ENCODE data around the gene HOXC9. TPM values are rescaled to one million over a fixed set of nuclear protein-coding genes. Genes with fewer than 3 reads are reported as not detected.

HOXC9 gene
- total RNA-seq, 1 experiment from 2014 or later, result 21.1 TPM

DNA sequence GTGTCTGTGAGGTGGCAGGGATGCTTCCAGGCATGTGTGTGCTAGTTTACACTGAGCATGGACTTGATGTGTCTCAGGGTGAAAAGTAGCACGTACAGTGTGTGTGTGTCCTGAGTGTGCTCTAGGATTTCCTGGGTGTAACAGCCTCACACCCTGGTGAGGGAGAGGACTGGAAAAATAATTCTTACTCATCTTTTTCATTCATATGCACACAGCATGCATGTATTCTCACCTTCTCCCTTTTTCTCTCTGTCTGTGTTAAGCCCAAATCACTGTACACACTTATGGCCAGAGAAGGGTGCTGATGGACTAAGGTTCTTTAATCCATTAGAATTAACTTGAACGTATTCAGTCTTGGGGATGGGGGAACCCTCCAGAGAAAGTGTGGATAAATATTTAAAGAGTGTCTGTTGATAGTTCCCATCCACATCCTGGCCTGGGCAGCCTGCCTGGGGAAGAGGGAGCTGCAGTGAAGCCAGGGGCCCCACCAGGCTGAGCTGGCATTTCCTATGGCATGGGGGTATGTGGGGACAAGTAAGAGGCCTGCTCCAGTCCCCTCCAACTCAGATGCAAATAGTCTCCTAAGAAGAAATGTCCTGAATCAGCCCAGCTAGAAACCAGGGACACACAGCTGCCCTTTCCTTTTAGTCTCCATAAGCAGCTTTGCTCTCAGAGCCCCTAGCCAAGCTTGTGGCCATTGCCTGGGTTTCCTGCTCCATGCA, 7.7 kb downstream of the HOXC9 start:
- no TSS peak for BruUV-seq (replicated peaks)
- Histone ChIP-seq H3K9me3 (ENCODE audit: low read depth, low read length, poor library complexity, severe bottlenecking) (no peaks in the 10 kb centered on the region), H3K4me1 (ENCODE audit: insufficient read depth, low read length, poor library complexity, severe bottlenecking) (peaks cover 64% of the 10 kb centered on the region), H3K27me3 (replicated peaks; ENCODE audit: insufficient read depth, low read depth, low read length, poor library complexity) (no peaks in the 10 kb centered on the region), H3K4me3 (ENCODE audit: low read depth, low read length, poor library complexity, severe bottlenecking) (no peak overlapping the region), H3K36me3 (ENCODE audit: insufficient read depth, low read length, poor library complexity, severe bottlenecking) (peaks cover 4% of the 10 kb centered on the region), H3K27ac (ENCODE audit: low read depth, low read length, poor library complexity, severe bottlenecking) (no peak overlapping the region)
- ChIA-PET POLR2A (ENCODE audit: low non-redundant PET) (interaction anchor here (0.6 kb wide), 1 partner anchor 10 kb away, joined by 14 read pairs; no protein-coding TSS in a partner anchor), CTCF (interaction anchor here (0.8 to 3.0 kb wide), 5 partner anchors 8 to 200 kb away, joined by 3 to 33 read pairs (median 14); partner anchors contain the start of genes HOXC10 and HOXC9)
- intact Hi-C loops (cut with micrococcal nuclease; ENCODE audit: unreplicated experiment), result loop anchor here (2.0 kb wide), 2 partner anchors 127 to 193 kb away; no protein-coding TSS in a partner anchor
- TF ChIP-seq, protein P1, sequence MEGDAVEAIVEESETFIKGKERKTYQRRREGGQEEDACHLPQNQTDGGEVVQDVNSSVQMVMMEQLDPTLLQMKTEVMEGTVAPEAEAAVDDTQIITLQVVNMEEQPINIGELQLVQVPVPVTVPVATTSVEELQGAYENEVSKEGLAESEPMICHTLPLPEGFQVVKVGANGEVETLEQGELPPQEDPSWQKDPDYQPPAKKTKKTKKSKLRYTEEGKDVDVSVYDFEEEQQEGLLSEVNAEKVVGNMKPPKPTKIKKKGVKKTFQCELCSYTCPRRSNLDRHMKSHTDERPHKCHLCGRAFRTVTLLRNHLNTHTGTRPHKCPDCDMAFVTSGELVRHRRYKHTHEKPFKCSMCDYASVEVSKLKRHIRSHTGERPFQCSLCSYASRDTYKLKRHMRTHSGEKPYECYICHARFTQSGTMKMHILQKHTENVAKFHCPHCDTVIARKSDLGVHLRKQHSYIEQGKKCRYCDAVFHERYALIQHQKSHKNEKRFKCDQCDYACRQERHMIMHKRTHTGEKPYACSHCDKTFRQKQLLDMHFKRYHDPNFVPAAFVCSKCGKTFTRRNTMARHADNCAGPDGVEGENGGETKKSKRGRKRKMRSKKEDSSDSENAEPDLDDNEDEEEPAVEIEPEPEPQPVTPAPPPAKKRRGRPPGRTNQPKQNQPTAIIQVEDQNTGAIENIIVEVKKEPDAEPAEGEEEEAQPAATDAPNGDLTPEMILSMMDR (conservative IDR thresholded peaks at IDR 0.05; ENCODE audit: low read depth, low read length), result no peak
- TF ChIP-seq EZH2 (IDR thresholded peaks at IDR 0.05; ENCODE audit: borderline replicate concordance, low read depth, low read length, poor library complexity, severe bottlenecking), result no peak
- DNase-seq (ENCODE audit: low spot score), result no peak

DNA sequence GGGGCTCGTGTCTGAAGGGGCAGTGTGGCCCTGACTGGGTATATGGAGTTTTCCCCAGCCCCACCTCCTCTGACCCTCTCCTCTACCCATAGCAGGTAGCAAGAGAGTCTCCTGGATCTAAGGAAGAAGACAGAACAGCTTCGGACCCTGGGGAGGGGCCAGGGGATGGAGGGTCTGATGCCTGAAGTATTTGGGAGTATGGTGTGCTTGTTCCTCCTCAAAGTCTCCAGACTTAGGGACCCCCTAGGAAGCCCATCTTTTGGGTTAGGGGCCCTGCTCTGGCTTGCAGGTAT, 8.2 kb downstream of the HOXC9 start:
- POLR2A ChIA-PET (ENCODE audit: low non-redundant PET), result interaction anchor here (0.6 kb wide), 1 partner anchor 10 kb away, joined by 14 read pairs; no protein-coding TSS in a partner anchor

DNA sequence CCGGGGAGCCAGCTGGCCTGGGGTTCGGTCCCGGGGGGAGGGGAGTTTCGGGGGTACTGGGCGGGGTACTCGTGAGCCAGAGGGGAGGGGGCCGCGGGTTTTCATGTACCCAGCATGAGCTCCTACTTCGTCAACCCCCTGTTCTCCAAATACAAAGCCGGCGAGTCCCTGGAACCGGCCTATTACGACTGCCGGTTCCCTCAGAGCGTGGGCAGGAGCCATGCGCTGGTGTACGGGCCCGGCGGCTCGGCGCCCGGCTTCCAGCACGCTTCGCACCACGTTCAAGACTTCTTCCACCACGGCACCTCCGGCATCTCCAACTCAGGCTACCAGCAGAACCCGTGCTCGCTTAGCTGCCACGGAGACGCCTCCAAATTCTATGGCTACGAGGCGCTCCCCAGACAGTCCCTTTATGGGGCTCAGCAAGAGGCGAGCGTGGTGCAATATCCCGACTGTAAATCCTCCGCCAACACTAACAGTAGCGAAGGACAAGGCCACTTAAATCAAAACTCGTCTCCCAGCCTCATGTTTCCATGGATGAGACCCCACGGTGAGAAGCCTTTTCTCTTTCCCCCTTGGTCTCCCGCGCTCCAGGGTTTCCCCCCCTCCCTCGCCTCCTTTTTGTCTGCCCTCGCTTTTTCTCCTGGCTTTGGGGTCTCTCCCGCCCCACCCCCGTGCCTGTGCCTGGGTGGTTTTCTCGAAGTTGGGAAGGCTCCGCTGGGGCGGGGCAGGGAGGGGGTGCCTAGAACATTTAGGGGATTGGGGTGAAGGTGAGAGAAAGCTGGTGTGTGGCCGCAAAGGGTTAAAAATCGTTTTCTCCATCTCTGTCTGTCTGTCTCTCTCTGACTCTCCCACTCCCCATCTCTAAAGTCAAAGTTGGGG, 9.5 kb downstream of the HOXC9 start:
- Histone ChIP-seq H3K27ac (ENCODE audit: low read depth, low read length, poor library complexity, severe bottlenecking) (peak overlapping the region; percentile 77), H3K27me3 (replicated peaks; ENCODE audit: insufficient read depth, low read depth, low read length, poor library complexity) (no peaks in the 10 kb centered on the region), H3K4me3 (ENCODE audit: low read depth, low read length, poor library complexity, severe bottlenecking) (peak overlapping the region; percentile 56), H3K4me1 (ENCODE audit: insufficient read depth, low read length, poor library complexity, severe bottlenecking) (peaks cover 61% of the 10 kb centered on the region), H3K9me3 (ENCODE audit: low read depth, low read length, poor library complexity, severe bottlenecking) (no peaks in the 10 kb centered on the region), H3K36me3 (ENCODE audit: insufficient read depth, low read length, poor library complexity, severe bottlenecking) (no peaks in the 10 kb centered on the region)
- intact Hi-C loops (cut with micrococcal nuclease; ENCODE audit: unreplicated experiment), result no loop called here
- DNase-seq (ENCODE audit: low spot score), result peak; percentile 72
- POLR2A ChIA-PET (ENCODE audit: low non-redundant PET), result interaction anchor here (0.7 kb wide), 1 partner anchor 286 kb away, joined by 19 read pairs; no protein-coding TSS in a partner anchor
- no peak for TF ChIP-seq EZH2 (IDR thresholded peaks at IDR 0.05; ENCODE audit: borderline replicate concordance, low read depth, low read length, poor library complexity, severe bottlenecking)
- TF ChIP-seq, protein P1 (conservative IDR thresholded peaks at IDR 0.05; ENCODE audit: low read depth, low read length), result no peak
- BruUV-seq (replicated peaks), result TSS peak; percentile 41
- CTCF ChIA-PET, result interaction anchor here (0.6 to 2.3 kb wide), 18 partner anchors 8 to 253 kb away, joined by 3 to 19 read pairs (median 6); partner anchors contain the start of genes HOXC10 and HOXC9

More for the DNA sequence above, 8.2 kb downstream of the HOXC9 start:
- Histone ChIP-seq H3K36me3 (ENCODE audit: insufficient read depth, low read length, poor library complexity, severe bottlenecking) (no peaks in the 10 kb centered on the region), H3K4me1 (ENCODE audit: insufficient read depth, low read length, poor library complexity, severe bottlenecking) (peaks cover 64% of the 10 kb centered on the region), H3K9me3 (ENCODE audit: low read depth, low read length, poor library complexity, severe bottlenecking) (no peaks in the 10 kb centered on the region), H3K4me3 (ENCODE audit: low read depth, low read length, poor library complexity, severe bottlenecking) (peak overlapping the region; percentile 56), H3K27me3 (replicated peaks; ENCODE audit: insufficient read depth, low read depth, low read length, poor library complexity) (no peaks in the 10 kb centered on the region), H3K27ac (ENCODE audit: low read depth, low read length, poor library complexity, severe bottlenecking) (no peak overlapping the region)
- TF ChIP-seq, protein P1 (conservative IDR thresholded peaks at IDR 0.05; ENCODE audit: low read depth, low read length), result no peak
- CTCF ChIA-PET, result interaction anchor here (0.8 to 2.3 kb wide), 4 partner anchors 8 to 199 kb away, joined by 3 to 14 read pairs (median 9); partner anchors contain the start of genes HOXC10 and HOXC9
- no peak for DNase-seq (ENCODE audit: low spot score)
- intact Hi-C loops (cut with micrococcal nuclease; ENCODE audit: unreplicated experiment), result no loop called here
- no TSS peak for BruUV-seq (replicated peaks)
